ENCODE results near the gene SLC22A14.

Gene SLC22A14

GRCh38 chr3:38306941-38307340, 24.8 kb downstream of the SLC22A14 start:
- H3K4me3 ChIP-seq (replicated peaks; ENCODE audit: low read depth, low read length): no peak overlapping the region
- DNase-seq (ENCODE audit: extremely low read depth, insufficient read length): no peak
- H3K27me3 ChIP-seq (replicated peaks; ENCODE audit: control insufficient read depth, insufficient read depth, low read length): peaks cover 1% of the 10 kb centered on the region; the same call in 1 of the 2 replicates
- no peak for TF ChIP-seq CTCF (IDR thresholded peaks at IDR 0.05; ENCODE audit: insufficient read depth, low read length, poor library complexity, severe bottlenecking)
- H3K36me3 ChIP-seq (ENCODE audit: control insufficient read depth, insufficient read depth, low read length): no peaks in the 10 kb centered on the region

- DNase-seq (ENCODE audit: extremely low read depth, insufficient read length): no peak
- Histone ChIP-seq H3K4me3 (replicated peaks; ENCODE audit: low read depth, low read length) (no peak overlapping the region), H3K27me3 (replicated peaks; ENCODE audit: control insufficient read depth, insufficient read depth, low read length) (peaks cover 1% of the 10 kb centered on the region; the same call in 1 of the 2 replicates), H3K36me3 (ENCODE audit: control insufficient read depth, insufficient read depth, low read length) (no peaks in the 10 kb centered on the region)
- TF ChIP-seq CTCF (IDR thresholded peaks at IDR 0.05; ENCODE audit: insufficient read depth, low read length, poor library complexity, severe bottlenecking): no peak
These were observed 25.5 kb downstream of the SLC22A14 start for GRCh38 chr3:38307599-38307998.

- TF ChIP-seq CTCF (IDR thresholded peaks at IDR 0.05; ENCODE audit: insufficient read depth, low read length, poor library complexity, severe bottlenecking): no peak
- Histone ChIP-seq H3K27me3 (replicated peaks; ENCODE audit: control insufficient read depth, insufficient read depth, low read length) (peaks cover 1% of the 10 kb centered on the region; the same call in 1 of the 2 replicates), H3K4me3 (replicated peaks; ENCODE audit: low read depth, low read length) (no peak overlapping the region), H3K36me3 (ENCODE audit: control insufficient read depth, insufficient read depth, low read length) (no peaks in the 10 kb centered on the region)
- no peak for DNase-seq (ENCODE audit: extremely low read depth, insufficient read length)
These were observed 26.4 kb downstream of the SLC22A14 start for GRCh38 chr3:38308456-38308855.

- Histone ChIP-seq H3K36me3 (ENCODE audit: control insufficient read depth, insufficient read depth, low read length) (no peaks in the 10 kb centered on the region), H3K27me3 (replicated peaks; ENCODE audit: control insufficient read depth, insufficient read depth, low read length) (peaks cover 1% of the 10 kb centered on the region; the same call in 1 of the 2 replicates), H3K4me3 (replicated peaks; ENCODE audit: low read depth, low read length) (no peak overlapping the region)
- DNase-seq (ENCODE audit: extremely low read depth, insufficient read length): no peak
- TF ChIP-seq CTCF (IDR thresholded peaks at IDR 0.05; ENCODE audit: insufficient read depth, low read length, poor library complexity, severe bottlenecking): no peak
These were observed 29.4 kb downstream of the SLC22A14 start for GRCh38 chr3:38311476-38311875.

- H3K27me3 ChIP-seq (replicated peaks; ENCODE audit: control insufficient read depth, insufficient read depth, low read length): peaks cover 1% of the 10 kb centered on the region; the same call in 1 of the 2 replicates
- no peak for DNase-seq (ENCODE audit: extremely low read depth, insufficient read length)
- H3K36me3 ChIP-seq (ENCODE audit: control insufficient read depth, insufficient read depth, low read length): no peaks in the 10 kb centered on the region
- TF ChIP-seq CTCF (IDR thresholded peaks at IDR 0.05; ENCODE audit: insufficient read depth, low read length, poor library complexity, severe bottlenecking): no peak
- no peak overlapping the region for H3K4me3 ChIP-seq (replicated peaks; ENCODE audit: low read depth, low read length)
These were observed 29.8 kb downstream of the SLC22A14 start for GRCh38 chr3:38311941-38312340.

GRCh38 chr3:38312356-38312755, 30.3 kb downstream of the SLC22A14 start:
- TF ChIP-seq CTCF (IDR thresholded peaks at IDR 0.05; ENCODE audit: insufficient read depth, low read length, poor library complexity, severe bottlenecking): no peak
- DNase-seq (ENCODE audit: extremely low read depth, insufficient read length): no peak

More at GRCh38 chr3:38312356-38312755, 30.3 kb downstream of the SLC22A14 start:
- Histone ChIP-seq H3K4me3 (replicated peaks; ENCODE audit: low read depth, low read length) (no peak overlapping the region), H3K27me3 (replicated peaks; ENCODE audit: control insufficient read depth, insufficient read depth, low read length) (peaks cover 1% of the 10 kb centered on the region; the same call in 1 of the 2 replicates), H3K36me3 (ENCODE audit: control insufficient read depth, insufficient read depth, low read length) (no peaks in the 10 kb centered on the region)
